GM19025 (cell line): ENCODE measurements around the gene JPT2.

Experiments used
- ATAC-seq: cut with Tn5 transposase; IDR thresholded peaks from one replicate; pipeline ENCODE4 v1.9.1; 2021; ENCODE audit warnings: mild to moderate bottlenecking, low read depth, moderate library complexity; ENCODE audit not compliant: unreplicated experiment

The JPT2 gene

GRCh38 chr16:1651094-1651973 is 26.7 kb upstream of the JPT2 start:
- ATAC-seq, result no peak

DNA sequence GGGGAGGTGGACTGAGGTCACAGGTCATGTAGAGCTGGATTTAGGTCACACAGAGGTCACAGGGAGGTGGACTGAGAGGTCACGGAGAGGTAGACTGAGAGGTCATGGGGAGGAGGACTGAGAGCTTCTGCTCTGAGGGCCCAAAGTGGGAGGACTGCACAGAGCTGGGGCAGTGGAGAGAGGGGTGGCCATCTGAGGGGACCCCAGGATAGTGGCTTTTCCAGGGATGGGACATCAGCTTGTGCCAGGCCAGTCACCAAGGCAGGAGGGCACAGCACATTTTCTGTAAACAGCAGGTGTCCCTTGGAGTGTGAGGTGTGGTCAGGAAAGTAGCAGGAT is 26.1 kb upstream of the JPT2 start:
- ATAC-seq, result no peak

GRCh38 chr16:1653023-1653422 is 25.1 kb upstream of the JPT2 start:
- no peak for ATAC-seq

- no peak for ATAC-seq
Measured at GRCh38 chr16:1654505-1655268, 23.4 kb upstream of the JPT2 start.

DNA sequence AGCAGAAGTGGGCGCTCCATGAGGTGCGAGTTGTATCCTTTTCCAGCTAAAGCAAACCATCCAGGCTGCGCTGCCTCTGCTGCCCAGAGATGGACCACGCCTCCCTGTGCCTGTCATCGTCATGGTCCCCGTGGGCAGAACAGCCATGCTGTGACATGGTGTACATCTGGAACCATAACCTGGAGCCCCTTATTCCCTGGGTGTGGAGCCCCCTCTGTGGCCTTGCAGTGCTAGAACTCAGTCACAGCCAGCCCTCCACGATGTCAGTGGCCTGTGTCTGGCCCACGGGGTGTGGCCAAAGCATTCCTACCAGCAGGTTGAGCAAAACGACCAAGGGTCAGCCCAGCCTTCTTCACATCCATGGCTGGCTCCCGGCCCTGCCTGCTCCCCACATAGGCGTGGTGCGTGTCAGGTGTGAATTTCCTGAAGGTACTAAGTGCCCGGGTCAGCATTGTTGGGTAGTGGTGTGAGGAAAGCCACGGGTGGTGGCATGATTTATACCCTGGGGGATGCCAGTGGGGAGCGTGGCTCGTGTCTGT is 22.7 kb upstream of the JPT2 start:
- no peak for ATAC-seq

DNA sequence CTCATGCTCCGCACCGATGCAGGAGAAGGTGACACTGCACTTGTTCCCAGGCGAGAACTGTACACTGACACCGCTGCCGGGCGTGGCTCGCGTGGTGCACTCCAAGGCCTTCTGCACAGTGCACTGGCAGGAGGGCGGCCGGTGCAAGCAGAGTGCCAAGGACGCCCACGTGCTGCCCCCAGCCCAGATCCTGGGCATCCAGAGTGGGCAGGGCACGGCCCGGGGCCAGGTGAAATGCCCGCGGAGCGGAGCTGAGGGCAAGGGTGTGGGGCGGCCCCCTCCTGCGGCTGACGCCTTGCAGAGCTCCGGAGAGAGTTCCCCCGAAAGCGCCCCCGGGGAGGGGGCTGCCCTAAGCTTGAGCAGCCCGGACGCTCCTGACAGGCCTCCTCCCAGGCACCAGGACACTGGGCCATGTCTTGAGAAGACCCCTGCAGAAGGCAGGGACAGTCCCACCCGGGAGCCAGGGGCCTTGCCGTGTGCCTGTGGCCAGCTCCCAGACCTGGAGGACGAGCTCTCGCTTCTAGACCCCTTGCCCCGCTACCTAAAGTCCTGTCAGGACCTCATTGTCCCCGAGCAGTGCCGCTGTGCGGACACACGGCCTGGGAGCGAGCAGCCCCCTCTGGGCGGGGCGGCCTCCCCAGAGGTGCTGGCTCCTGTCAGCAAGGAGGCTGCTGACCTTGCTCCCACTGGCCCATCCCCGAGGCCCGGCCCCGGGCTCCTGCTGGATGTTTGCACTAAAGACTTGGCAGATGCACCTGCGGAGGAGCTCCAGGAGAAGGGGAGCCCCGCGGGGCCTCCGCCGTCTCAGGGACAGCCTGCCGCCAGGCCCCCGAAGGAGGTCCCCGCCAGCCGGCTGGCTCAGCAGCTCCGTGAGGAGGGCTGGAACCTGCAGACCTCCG is 21.9 kb upstream of the JPT2 start:
- ATAC-seq, result no peak

DNA sequence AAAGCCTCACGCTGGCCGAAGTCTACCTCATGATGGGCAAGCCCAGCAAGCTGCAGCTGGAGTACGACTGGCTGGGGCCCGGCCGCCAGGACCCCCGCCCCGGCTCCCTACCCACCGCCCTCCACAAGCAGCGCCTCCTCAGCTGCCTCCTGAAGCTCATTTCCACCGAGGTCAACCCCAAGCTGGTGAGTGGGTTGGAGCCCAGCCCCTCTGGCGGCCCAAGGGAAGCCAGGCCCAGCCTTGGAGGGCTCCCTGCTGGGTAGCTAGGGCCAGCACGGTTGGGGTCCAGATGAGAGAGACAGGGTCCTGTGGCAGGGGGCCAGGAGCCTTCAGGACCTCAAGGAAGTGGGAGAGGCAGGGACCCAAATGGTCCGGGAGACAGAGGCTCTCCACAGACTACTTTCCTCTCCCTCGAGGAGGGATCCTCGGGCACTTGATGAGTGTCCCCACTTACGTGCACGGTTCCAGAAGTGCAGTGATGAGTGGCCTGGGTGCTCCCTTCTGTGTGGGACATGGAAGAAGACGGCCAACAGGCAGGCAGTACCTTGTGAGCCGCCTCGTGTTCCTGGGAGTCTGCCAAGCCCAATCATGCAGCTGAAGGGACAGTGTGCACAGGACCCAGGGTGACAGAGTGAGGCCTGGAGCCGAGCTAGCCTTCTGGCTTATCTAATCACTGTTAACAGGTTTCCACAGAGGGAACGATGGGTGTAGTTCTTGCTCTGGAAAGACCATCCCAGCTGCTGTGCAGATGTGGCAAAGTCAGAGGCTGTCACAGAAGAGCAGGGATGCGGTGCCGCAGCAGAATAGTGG is 21.1 kb upstream of the JPT2 start:
- no peak for ATAC-seq

- ATAC-seq, result no peak
Measured at GRCh38 chr16:1657841-1658240, 20.2 kb upstream of the JPT2 start.

GRCh38 chr16:1659031-1659430 is 19.0 kb upstream of the JPT2 start:
- ATAC-seq, result no peak

DNA sequence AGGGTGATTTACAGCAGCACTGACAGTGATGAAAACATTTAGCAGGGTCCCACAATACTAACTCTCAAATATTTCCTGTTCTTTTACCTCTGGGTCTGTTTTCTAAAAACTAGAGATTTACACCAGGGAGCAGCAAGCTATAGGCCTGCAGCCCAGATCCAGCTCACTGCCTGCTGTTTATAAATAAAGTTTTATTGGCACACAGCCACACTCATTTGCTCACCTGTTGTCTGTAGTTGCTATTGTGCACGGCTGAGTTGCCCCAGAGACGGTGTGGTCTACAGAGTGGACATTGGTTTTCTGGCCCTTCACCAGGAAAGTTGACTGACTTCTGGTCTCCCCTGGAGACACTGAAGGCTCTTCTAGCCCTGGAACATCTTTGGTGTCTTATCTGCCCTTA is 16.3 kb upstream of the JPT2 start:
- ATAC-seq, result no peak

GRCh38 chr16:1662543-1662942 is 15.5 kb upstream of the JPT2 start:
- ATAC-seq, result no peak

DNA sequence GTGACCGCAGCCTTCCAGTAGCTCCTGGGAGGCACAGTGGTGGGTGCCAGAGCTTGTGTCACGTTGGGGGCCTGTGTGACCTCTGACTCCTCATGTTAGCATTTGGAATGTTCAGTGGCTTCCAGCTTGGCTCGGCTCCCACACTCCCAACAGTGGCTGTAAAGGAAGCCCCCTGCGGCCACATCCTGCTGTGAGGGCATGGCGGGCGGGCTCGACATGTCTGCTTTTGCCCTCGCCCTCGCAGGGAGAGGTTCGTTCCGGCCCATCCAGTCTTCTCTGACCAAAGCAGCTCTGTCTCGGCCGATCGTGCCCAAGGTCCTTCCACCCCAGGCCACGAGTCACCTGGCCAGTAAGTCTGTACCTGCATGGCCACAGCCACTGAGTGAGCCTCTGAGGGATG is 12.2 kb upstream of the JPT2 start:
- ATAC-seq, result no peak

DNA sequence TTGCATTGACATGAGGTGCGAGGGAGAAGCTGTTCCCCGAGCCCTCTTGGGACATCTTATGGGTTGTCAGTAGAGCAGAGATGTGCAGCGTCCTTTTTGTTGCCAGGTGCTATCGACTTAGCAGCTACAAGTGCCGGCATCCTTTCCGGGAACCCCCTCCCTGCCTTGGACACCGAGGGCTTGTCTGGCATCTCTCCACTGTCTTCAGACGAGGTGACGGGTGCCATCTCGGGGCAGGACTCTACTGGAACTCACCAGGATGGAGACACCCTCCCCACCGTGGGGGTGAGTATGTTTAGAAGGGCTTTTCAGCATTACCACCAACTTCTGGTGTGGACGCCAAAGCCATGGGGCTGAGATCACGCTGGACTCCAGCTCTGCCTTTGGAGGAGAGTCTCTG is 11.8 kb upstream of the JPT2 start:
- no peak for ATAC-seq

- ATAC-seq, result no peak
Measured at GRCh38 chr16:1667271-1667670, 10.8 kb upstream of the JPT2 start.

- ATAC-seq, result no peak
Measured at GRCh38 chr16:1667916-1668315, 10.2 kb upstream of the JPT2 start.

- ATAC-seq, result no peak
Measured at GRCh38 chr16:1668612-1669319, 9.3 kb upstream of the JPT2 start.

DNA sequence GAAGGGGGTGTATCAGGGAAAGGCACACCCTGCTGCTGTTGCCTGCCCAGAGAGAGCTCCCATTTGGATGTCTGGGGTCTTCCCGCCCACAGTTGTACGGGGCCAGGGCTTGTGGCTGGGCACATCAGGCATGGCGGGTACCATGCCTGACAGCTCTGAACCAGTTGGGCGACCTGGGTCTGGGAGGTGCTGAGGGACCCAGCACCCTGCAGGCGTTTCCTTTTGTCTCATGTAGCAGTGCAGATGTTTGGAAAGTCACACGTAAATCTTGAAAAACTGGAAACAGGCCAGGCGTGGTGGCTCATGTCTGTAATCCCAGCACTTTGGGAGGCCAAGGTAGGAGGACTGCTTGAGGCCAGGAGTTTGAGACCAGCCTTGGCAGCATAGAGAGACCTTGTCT is 8.4 kb upstream of the JPT2 start:
- no peak for ATAC-seq

GRCh38 chr16:1670371-1670770 is 7.7 kb upstream of the JPT2 start:
- ATAC-seq, result no peak

DNA sequence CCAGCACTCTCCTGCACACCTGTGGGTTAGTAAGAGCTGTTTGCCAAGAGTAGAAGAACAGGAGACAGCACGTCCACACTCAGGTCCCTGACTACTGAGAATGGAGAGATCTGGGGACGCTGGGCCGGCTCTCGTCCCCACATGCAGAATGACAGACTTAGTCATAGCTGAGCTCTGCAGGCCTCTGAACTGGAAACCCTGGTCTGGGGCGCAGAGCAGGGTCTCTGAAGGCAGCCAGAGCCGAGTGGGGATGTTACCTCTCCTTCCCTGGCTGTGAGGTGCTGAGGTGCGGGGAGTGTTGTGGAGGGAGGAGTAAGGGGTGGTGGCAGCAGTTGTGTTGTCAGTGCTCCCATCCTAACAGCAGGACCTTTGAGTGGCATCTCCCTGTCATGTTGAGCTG is 7.2 kb upstream of the JPT2 start:
- ATAC-seq, result no peak
